Retinal pigment epithelial cell (primary cell): ENCODE data around the gene RFNG.
A peak's percentile ranks its signal among the peaks of the same experiment; 100 is the strongest.
"Not testable (repeated sequence)": the region's sequence is repeated elsewhere in the genome, so short reads cannot be mapped to it uniquely, and the experiment has no call there.

Experiments
- DNase-seq: peaks from one replicate; pipeline ENCODE4 v3.0.0-alpha.2; 2010; ENCODE audit warnings: low read depth
- H3K4me3 ChIP-seq: 2 replicates; pipeline ENCODE4 v1.5.1; 2011; ENCODE audit warnings: mild to moderate bottlenecking, low read length, control low read depth, moderate library complexity
- CTCF ChIP-seq: conservative IDR thresholded peaks from 2 replicates; pipeline ENCODE4 v1.5.1; 2011; ENCODE audit warnings: low read depth, low read length, control low read depth, inconsistent platforms

The RFNG gene

GRCh38 chr17:82039695-82040299 is 11.8 kb downstream of the RFNG start:
- DNase-seq, result no peak
- no peak for TF ChIP-seq CTCF
- no peak overlapping the region for H3K4me3 ChIP-seq

- DNase-seq, H3K4me3 ChIP-seq: not testable (repeated sequence)
These were observed 12.7 kb downstream of the RFNG start for GRCh38 chr17:82038796-82039409.

GRCh38 chr17:82037889-82038195 is 13.8 kb downstream of the RFNG start:
- peak overlapping the region; percentile 25 for H3K4me3 ChIP-seq
- TF ChIP-seq CTCF, result no peak
- DNase-seq, result no peak

GRCh38 chr17:82037092-82037888 is 14.3 kb downstream of the RFNG start, which contains the start of gene DCXR:
Gene DCXR (minus strand): TSS chr17:82037697. CDS start chr17:82037682, 15 bp downstream.
- peak within 1 kb of the TSS; percentile 64 for H3K4me3 ChIP-seq
- TF ChIP-seq CTCF, result peak; percentile 62
- peak; percentile 80 for DNase-seq

- H3K4me3 ChIP-seq, result peak overlapping the region; percentile 64
- DNase-seq, result no peak
- TF ChIP-seq CTCF, result no peak
These were observed 14.9 kb downstream of the RFNG start for GRCh38 chr17:82036634-82037091.

GRCh38 chr17:82035956-82036633 is 15.5 kb downstream of the RFNG start:
- TF ChIP-seq CTCF, result no peak
- DNase-seq, result no peak
- H3K4me3 ChIP-seq, result no peak overlapping the region

GRCh38 chr17:82035488-82035887 is 16.1 kb downstream of the RFNG start:
- DNase-seq, result no peak
- TF ChIP-seq CTCF, result no peak
- no peak overlapping the region for H3K4me3 ChIP-seq
